H7 (cell line): ENCODE measurements around the gene C9. TPM values are rescaled to one million over a fixed set of nuclear protein-coding genes. Genes with fewer than 3 reads are reported as not detected.
"Not testable (repeated sequence)": the region's sequence is repeated elsewhere in the genome, so short reads cannot be mapped to it uniquely, and the experiment has no call there.

Experiments
- DNase-seq: peaks from one replicate; pipeline ENCODE4 v3.0.0; 2012
- H3K27me3 ChIP-seq: 2 replicates; pipeline ENCODE4 v1.6.0; 2011; ENCODE audit warnings: mild to moderate bottlenecking, low read length; ENCODE audit not compliant: control insufficient read depth, insufficient read depth
- H3K36me3 ChIP-seq: replicated peaks from 2 replicates; pipeline ENCODE4 v1.5.1; 2011; ENCODE audit warnings: low read length; ENCODE audit not compliant: control insufficient read depth, insufficient read depth
- H3K4me3 ChIP-seq: 2 replicates; pipeline ENCODE4 v1.5.1; 2011; ENCODE audit warnings: low read depth, mild to moderate bottlenecking, control low read depth, low read length, moderate library complexity; ENCODE audit not compliant: insufficient read depth
- total RNA-seq: library from RNA; depleted of rRNA; stranded (reverse); fragments of >200 nt; shearing (Covaris generic); gene quantifications from 2 replicates; pipeline ENCODE4 v1.2.3, GENCODE V29; 2014

C9 gene
- total RNA-seq, 1 experiment from 2014 or later = not detected

GRCh38 chr5:39328731-39329130, 35.6 kb downstream of the C9 start:
- Histone ChIP-seq H3K36me3 (no peaks in the 10 kb centered on the region), H3K4me3 (no peak overlapping the region)
- no peak for DNase-seq

GRCh38 chr5:39323542-39323941, 40.8 kb downstream of the C9 start:
- no peak overlapping the region for H3K4me3 ChIP-seq
- no peak for DNase-seq
- H3K36me3 ChIP-seq = no peaks in the 10 kb centered on the region
- no peaks in the 10 kb centered on the region for H3K27me3 ChIP-seq

More at GRCh38 chr5:39328731-39329130, 35.6 kb downstream of the C9 start:
- no peaks in the 10 kb centered on the region for H3K27me3 ChIP-seq

DNA sequence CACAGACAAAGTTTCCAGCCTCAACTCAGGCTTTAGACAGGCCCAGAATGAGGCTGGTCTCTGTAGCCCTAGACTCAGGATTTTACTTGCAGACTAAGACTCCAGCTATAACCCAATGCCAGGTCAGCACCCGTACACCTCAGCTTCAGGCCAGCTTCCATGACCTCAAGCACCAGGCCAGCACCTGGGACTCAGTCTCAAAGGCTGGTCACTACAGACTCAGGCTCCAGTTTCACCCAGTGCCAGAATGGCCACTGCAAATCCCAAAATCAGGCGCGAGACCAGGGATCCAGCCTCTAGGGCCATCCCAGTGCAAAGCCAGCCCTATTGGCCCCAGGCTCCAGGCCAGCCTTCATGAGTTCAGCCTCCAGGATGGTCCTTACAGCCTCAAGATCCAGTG, 44.9 kb downstream of the C9 start:
- Histone ChIP-seq H3K36me3 (no peaks in the 10 kb centered on the region), H3K27me3 (no peaks in the 10 kb centered on the region), H3K4me3 (no peak overlapping the region)
- no peak for DNase-seq

GRCh38 chr5:39316464-39316863, 47.8 kb downstream of the C9 start:
- not testable (repeated sequence) for H3K36me3 ChIP-seq, H3K27me3 ChIP-seq, H3K4me3 ChIP-seq, DNase-seq

DNA sequence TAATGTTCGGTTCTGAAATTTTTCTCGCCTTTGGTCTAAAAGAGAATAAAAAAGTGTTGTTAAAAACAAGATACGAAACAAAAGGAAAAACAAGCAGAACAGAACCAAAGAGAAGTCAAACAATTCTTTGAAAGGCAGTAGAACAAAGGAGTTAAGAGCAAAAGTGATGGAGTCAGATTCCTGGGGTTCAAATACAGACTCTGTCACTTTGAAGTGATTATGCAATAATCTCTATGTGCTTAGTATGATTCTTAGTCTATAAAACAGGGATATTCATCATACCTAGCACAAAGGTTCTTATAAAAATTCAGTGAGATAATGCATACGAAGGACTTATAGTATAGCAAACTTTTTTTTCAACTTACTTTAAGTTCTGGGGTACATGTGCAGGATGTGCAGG, 48.3 kb downstream of the C9 start:
- H3K4me3 ChIP-seq = no peak overlapping the region
- no peaks in the 10 kb centered on the region for H3K27me3 ChIP-seq
- no peak for DNase-seq
- no peaks in the 10 kb centered on the region for H3K36me3 ChIP-seq

GRCh38 chr5:39314591-39314990, 49.7 kb downstream of the C9 start:
- H3K36me3 ChIP-seq = no peaks in the 10 kb centered on the region
- no peaks in the 10 kb centered on the region for H3K27me3 ChIP-seq
- H3K4me3 ChIP-seq = no peak overlapping the region
- no peak for DNase-seq

DNA sequence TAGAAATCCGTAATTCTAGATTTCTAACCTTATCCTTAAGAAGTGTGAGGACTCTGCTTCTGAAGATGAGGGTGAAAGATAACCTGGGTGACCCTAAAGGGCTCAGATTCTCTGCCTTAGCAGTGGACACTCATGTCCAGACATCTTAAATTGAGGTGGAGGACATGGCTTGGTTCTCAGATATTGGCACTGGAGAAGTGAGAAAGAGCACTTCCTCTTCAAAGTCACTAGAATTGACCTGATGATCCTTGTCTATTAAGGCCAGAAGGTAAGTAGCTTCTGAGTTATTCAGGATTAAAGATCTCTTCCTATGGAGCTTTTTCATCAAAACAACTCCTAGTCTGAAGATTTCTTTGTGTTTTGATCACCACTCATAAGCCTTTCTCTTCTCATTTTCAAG, 54.8 kb downstream of the C9 start:
- no peaks in the 10 kb centered on the region for H3K27me3 ChIP-seq
- no peak overlapping the region for H3K4me3 ChIP-seq
- no peaks in the 10 kb centered on the region for H3K36me3 ChIP-seq
- DNase-seq = no peak

- Histone ChIP-seq H3K36me3 (no peaks in the 10 kb centered on the region), H3K27me3 (no peaks in the 10 kb centered on the region), H3K4me3 (no peak overlapping the region)
- DNase-seq = no peak
Measured at GRCh38 chr5:39302472-39302871, 61.8 kb downstream of the C9 start.

- Histone ChIP-seq H3K27me3 (no peaks in the 10 kb centered on the region), H3K36me3 (no peaks in the 10 kb centered on the region), H3K4me3 (no peak overlapping the region)
- no peak for DNase-seq
Measured at GRCh38 chr5:39301406-39301805, 62.9 kb downstream of the C9 start.

GRCh38 chr5:39299962-39300361, 64.3 kb downstream of the C9 start:
- Histone ChIP-seq H3K4me3 (no peak overlapping the region), H3K36me3 (no peaks in the 10 kb centered on the region), H3K27me3 (no peaks in the 10 kb centered on the region)
- no peak for DNase-seq

GRCh38 chr5:39294736-39295135, 69.6 kb downstream of the C9 start:
- Histone ChIP-seq H3K4me3 (no peak overlapping the region), H3K27me3 (no peaks in the 10 kb centered on the region)
- no peak for DNase-seq

DNA sequence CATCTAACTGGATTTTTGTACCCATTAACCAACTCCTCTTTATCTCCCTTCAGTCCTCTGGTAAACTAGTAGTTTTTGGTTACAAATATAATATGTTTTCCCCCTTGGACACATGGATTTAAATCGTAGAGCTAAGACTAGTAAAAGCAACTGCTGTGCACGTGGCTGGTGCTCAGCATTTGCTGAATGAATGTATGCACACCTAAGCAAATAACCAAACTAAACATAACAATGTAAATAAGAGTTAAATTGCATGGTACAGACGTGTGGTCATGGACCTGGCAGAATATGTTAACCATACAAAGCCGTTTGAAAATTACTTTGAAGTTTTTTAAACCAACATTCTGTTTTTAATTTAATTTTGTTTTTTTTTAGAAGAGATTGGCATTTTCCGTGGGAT, 79.7 kb downstream of the C9 start:
- H3K36me3 ChIP-seq = no peaks in the 10 kb centered on the region
- DNase-seq = no peak
- no peaks in the 10 kb centered on the region for H3K27me3 ChIP-seq
- no peak overlapping the region for H3K4me3 ChIP-seq

More at GRCh38 chr5:39294736-39295135, 69.6 kb downstream of the C9 start:
- H3K36me3 ChIP-seq = no peaks in the 10 kb centered on the region

DNA sequence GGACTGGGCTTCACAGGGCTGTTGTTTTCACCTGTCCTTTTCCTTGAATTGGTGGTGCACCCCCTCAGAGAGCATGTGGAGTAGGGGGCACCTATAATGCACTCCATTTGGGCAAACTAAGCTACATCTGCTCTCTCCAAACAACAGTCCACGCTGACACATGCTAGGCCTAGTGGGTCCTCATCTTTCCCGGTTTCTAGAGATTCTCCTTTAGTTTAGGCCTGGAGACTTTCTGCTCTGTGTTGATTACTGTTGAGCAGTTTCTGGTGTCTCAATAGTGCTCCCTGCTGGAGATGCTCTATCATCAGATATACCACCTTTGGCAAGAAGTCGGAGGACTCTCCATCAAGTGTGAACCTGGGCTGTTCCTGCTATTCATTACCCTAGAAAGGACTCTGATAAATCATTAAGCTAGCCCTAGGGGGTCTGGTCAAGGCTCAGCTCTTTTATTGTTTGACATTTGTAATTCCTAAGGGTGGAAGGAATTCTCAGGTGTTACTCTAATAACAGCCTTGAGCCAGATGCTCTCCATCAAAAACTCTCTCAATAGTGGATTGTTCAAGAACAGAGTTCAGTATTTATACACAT, 81.0 kb downstream of the C9 start:
- H3K36me3 ChIP-seq = no peaks in the 10 kb centered on the region
- peak; percentile 68 for DNase-seq
- H3K27me3 ChIP-seq = no peaks in the 10 kb centered on the region
- H3K4me3 ChIP-seq = no peak overlapping the region

DNA sequence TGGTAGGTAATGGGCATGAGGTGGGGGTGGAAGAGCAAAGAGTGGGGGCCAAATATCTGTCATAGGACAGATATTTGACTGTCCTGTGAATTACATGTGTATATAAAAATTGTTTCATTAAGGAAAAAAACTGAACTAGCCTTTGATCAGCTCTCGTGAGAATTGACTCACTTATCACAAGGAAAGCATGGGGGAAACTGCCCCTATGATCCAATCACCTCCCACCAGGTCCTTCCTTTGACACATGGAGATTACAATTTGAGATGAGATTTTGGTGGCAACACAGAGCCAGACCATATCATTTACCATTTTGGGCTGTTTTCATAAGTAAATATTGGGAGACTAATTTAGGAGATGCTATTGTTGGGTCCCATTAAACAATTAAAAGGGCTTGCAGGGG, 81.7 kb downstream of the C9 start:
- DNase-seq = no peak
- Histone ChIP-seq H3K27me3 (no peaks in the 10 kb centered on the region), H3K4me3 (no peak overlapping the region), H3K36me3 (no peaks in the 10 kb centered on the region)

DNA sequence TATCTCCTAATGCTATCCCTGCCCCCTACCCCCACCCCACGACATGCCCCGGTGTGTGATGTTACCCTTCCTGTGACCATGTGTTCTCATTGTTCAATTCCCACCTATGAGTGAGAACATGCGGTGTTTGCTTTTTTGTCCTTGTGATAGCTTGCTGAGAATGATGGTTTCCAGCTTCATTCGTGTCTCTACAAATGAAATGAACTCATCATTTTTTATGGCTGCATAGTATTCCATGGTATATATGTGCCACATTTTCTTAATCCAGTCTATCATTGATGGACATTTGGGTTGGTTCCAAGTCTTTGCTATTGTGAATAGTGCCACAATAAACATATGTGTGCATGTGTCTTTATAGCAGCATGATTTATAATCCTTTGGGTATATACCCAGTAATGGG, 88.4 kb downstream of the C9 start:
- H3K36me3 ChIP-seq, H3K27me3 ChIP-seq, H3K4me3 ChIP-seq, DNase-seq: not testable (repeated sequence)
